T-cell (primary cell): Measurements from ENCODE around the gene TXNDC16. TPM values are rescaled to one million over a fixed set of nuclear protein-coding genes. Genes with fewer than 3 reads are reported as not detected.
A peak's percentile ranks its signal among the peaks of the same experiment; 100 is the strongest.

Source experiments
- ATAC-seq, 4 experiments: fragments of 200-7000 bp in 3 of 4; fragments of 150-1000 bp in 1 of 4; cut with Tn5 transposase; replicated peaks in 1 of 4; 1 replicate in 3 of 4; 2 replicates in 1 of 4; pipeline ENCODE4 v1.10.0; 2021; ENCODE audit warnings: moderate library complexity in 3 of 4, mild to moderate bottlenecking in 2 of 4, moderate number of reproducible peaks in 1 of 4
- CTCF ChIA-PET, 2 donors: fragments of 300-600 bp; sonication (Branson Sonifier 250); formaldehyde crosslinking; loops; one replicate each; lab custom pipeline; 2022; ENCODE audit warnings: antibody characterized with exemption in 2 of 2; lab: Charles Lee
- POLR2A ChIA-PET, 2 donors: fragments of 300-600 bp; sonication (Branson Sonifier 250); formaldehyde crosslinking; loops; one replicate each; lab custom pipeline; 2022; ENCODE audit warnings: antibody characterized with exemption in 2 of 2; lab: Charles Lee
- DNase-seq, 35 experiments: peaks; one replicate each; pipeline versions ENCODE4 v3.0.0 to v3.0.0-alpha.2; 2013 to 2023
- H3K27ac ChIP-seq: one replicate; pipeline ENCODE4 v1.5.1; 2013; ENCODE audit warnings: low read length
- H3K27me3 ChIP-seq, 2 experiments: replicated peaks in 1 of 2; 1 replicate in 1 of 2; 2 replicates in 1 of 2; pipeline versions ENCODE4 v1.6.1 to v1.7.0; 2013; ENCODE audit warnings: low read length in 1 of 2, mixed read lengths in 1 of 2; ENCODE audit not compliant: control insufficient read depth in 2 of 2, insufficient read depth in 2 of 2; ENCODE audit errors: extremely low read depth in 1 of 2
- H3K36me3 ChIP-seq, 2 donors: 1 replicate in 1 of 2; 2 replicates in 1 of 2; pipeline versions ENCODE4 v1.6.1 to v1.7.0; 2013; ENCODE audit warnings: low read length in 1 of 2; ENCODE audit not compliant: control insufficient read depth in 2 of 2, insufficient read depth in 1 of 2; ENCODE audit errors: extremely low read depth in 1 of 2
- H3K4me1 ChIP-seq, 2 experiments: 1 replicate in 1 of 2; 2 replicates in 1 of 2; pipeline versions ENCODE4 v1.6.1 to v1.7.0; 2013; ENCODE audit warnings: low read length in 2 of 2, mixed read lengths in 1 of 2; ENCODE audit not compliant: insufficient read depth in 2 of 2, control insufficient read depth in 1 of 2; ENCODE audit errors: extremely low read depth in 1 of 2
- H3K4me3 ChIP-seq, 2 donors: 1 replicate in 1 of 2; 2 replicates in 1 of 2; pipeline versions ENCODE4 v1.5.1 to v1.7.0; 2013; ENCODE audit warnings: mild to moderate bottlenecking in 2 of 2, low read length in 1 of 2, moderate library complexity in 1 of 2; ENCODE audit not compliant: control insufficient read depth in 1 of 2; ENCODE audit errors: extremely low read depth in 1 of 2
- H3K9me3 ChIP-seq: 2 replicates; pipeline ENCODE4 v1.7.0; 2013
- H3K27ac Mint-ChIP-seq, 2 donors: one replicate each; pipeline ENCODE4 v1.8.0; 2020 to 2021; ENCODE audit warnings: mild to moderate bottlenecking in 2 of 2, mixed read lengths in 2 of 2
- H3K27me3 Mint-ChIP-seq, 2 donors: one replicate each; pipeline ENCODE4 v1.8.0; 2021 to 2022; ENCODE audit warnings: mixed read lengths in 2 of 2
- H3K36me3 Mint-ChIP-seq: one replicate; pipeline ENCODE4 v1.8.0; 2021; ENCODE audit warnings: mixed read lengths
- H3K4me1 Mint-ChIP-seq, 3 donors: one replicate each; pipeline ENCODE4 v1.8.0; 2020 to 2022; ENCODE audit warnings: mixed read lengths in 3 of 3, mild to moderate bottlenecking in 1 of 3
- H3K4me3 Mint-ChIP-seq, 3 donors: one replicate each; pipeline ENCODE4 v1.8.0; 2020 to 2022; ENCODE audit warnings: mild to moderate bottlenecking in 3 of 3, mixed read lengths in 3 of 3, moderate library complexity in 3 of 3
- H3K9me3 Mint-ChIP-seq, 3 donors: one replicate each; pipeline ENCODE4 v1.8.0; 2020 to 2022; ENCODE audit warnings: mixed read lengths in 3 of 3
- WGBS: methylation state at CpG from one replicate; pipeline ENCODE4 v1.1.5; 2013; ENCODE audit warnings: missing lambda C conversion rate; ENCODE audit not compliant: insufficient coverage; 5-methylcytosine and 5-hydroxymethylcytosine counted together
- total RNA-seq, 35 experiments: library from RNA in 6 of 35; stranded (reverse) in 6 of 35; fragments of 120-200 nt in 1 of 35; gene quantifications; one replicate each; pipeline versions ENCODE4 v1.2.1 to v1.2.4 and lab custom pipeline; 2013 to 2026

TXNDC16 gene, protein sequence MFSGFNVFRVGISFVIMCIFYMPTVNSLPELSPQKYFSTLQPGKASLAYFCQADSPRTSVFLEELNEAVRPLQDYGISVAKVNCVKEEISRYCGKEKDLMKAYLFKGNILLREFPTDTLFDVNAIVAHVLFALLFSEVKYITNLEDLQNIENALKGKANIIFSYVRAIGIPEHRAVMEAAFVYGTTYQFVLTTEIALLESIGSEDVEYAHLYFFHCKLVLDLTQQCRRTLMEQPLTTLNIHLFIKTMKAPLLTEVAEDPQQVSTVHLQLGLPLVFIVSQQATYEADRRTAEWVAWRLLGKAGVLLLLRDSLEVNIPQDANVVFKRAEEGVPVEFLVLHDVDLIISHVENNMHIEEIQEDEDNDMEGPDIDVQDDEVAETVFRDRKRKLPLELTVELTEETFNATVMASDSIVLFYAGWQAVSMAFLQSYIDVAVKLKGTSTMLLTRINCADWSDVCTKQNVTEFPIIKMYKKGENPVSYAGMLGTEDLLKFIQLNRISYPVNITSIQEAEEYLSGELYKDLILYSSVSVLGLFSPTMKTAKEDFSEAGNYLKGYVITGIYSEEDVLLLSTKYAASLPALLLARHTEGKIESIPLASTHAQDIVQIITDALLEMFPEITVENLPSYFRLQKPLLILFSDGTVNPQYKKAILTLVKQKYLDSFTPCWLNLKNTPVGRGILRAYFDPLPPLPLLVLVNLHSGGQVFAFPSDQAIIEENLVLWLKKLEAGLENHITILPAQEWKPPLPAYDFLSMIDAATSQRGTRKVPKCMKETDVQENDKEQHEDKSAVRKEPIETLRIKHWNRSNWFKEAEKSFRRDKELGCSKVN
- total RNA-seq = 10 to 100 TPM in 1 of 5 donors, 1 to 10 TPM in 4; 6.0 to 12.4 (median 9.0) TPM
- total RNA-seq (2013) = 8.8 TPM
- 5.9 to 22.9 (median 17.9) reads per million in 29 experiments for total RNA-seq (lab: John Stamatoyannopoulos, UW)

DNA sequence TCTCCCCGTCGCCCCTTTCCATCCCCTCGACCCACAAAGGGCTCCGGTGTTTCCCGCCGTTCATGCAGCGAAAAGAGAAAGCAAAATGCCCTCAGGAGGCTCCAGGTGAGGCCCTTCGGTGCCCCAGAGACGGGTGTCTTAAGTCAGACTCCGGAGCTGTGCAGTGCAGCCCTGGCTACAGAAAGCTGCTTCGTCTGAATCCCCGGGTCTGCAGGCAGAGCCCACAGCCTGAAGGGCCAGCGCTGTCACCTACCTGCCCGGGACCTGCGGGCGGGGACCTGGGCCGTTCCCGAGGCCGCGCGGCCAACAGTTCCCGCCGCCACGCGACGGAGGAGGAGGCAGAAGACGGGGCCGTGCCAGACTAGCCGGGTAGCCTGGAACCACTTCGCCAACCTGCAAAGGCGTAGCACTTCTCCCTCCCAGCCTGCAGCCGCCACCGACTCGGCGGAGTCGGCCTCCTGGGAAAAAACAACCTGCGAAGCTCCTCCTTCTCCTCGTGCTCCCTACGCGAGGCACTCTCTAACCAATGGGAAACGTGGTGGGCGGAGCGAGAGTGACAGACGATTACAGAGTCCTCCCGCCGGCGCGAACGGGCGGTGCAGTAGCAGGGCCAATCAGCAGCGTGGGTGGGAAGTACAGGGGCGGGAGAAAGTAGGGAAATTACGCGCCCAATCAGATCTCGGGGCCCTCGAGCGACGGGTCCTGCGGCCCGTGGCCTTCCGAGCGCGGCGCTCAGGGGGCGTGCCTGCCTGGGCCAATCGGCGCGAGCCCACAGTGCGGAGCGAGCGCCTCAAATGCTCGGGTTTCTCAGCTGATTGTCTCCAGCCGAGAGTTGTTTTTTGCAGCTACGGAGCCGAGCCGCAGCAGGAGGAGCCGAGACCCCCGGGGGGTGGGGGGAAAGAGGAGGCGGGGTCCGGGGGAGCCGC is at the start of gene TXNDC16, which contains the start of gene GPR137C:
Gene TXNDC16 (minus strand): TSS at position 443 of the 926 bp plus-strand sequence. CDS start 8,948 bp downstream, outside the sequence.
Gene GPR137C (plus strand): TSS at position 774 of the 926 bp plus-strand sequence. CDS start 312 bp downstream, outside the sequence.
- peak; percentile 86 to 91 (median 88) for ATAC-seq
- peaks cover 33 to 40% (median 33%) of the 10 kb centered on the region in 3 donors for H3K4me1 Mint-ChIP-seq
- under 1% methylated on average over 67 of the region's 81 CpGs for WGBS

DNA sequence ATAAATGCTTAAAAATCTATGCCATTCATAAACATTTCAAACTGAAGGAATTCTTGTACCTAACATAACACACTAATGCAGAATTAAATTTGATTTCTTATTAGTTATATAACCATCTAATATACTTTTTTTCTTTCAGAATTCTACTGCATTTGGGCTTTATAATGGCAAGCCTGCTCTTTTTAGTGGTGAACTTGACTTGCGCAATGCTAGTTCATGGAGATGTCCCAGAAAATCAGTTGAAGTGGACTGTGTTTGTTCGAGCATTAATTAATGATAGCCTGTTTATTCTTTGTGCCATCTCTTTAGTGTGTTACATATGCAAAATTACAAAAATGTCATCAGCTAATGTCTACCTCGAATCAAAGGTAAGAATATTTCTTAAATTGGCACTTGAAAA is 47.7 kb upstream of the TXNDC16 start:
- Mint-ChIP-seq H3K4me1 (peaks cover 0 to 3% (median 3%) of the 10 kb centered on the region in 3 donors), H3K27ac (no peak overlapping the region), H3K9me3 (peaks cover 8 to 16% (median 8%) of the 10 kb centered on the region in 3 donors), H3K4me3 (no peak overlapping the region), H3K36me3 (no peaks in the 10 kb centered on the region), H3K27me3 (peaks cover 0 to 1% of the 10 kb centered on the region in 2 donors)
- peaks cover 0 to 6% of the 10 kb centered on the region in 2 experiments for H3K27me3 ChIP-seq
- no peak for DNase-seq
- WGBS = no CpG with 5 or more reads among the region's 3 CpGs
- H3K36me3 ChIP-seq = no peaks in the 10 kb centered on the region
- POLR2A ChIA-PET = no interaction called here
- no peaks in the 10 kb centered on the region for H3K4me1 ChIP-seq
- no peak for ATAC-seq
- no peak overlapping the region for H3K27ac ChIP-seq
- no peak overlapping the region for H3K4me3 ChIP-seq
- CTCF ChIA-PET = no interaction called here
- no peaks in the 10 kb centered on the region for H3K9me3 ChIP-seq

More for the DNA sequence above, at the start of gene TXNDC16, which contains the start of gene GPR137C:
- ChIA-PET POLR2A (interaction anchor here (0.5 to 1.1 kb wide), 16 partner anchors 11 to 1813 kb away, joined by 3 to 8 read pairs (median 4); partner anchors contain the start of gene STYX (in 1 of the 2)), CTCF (interaction anchor here (0.6 to 1.7 kb wide), 6 partner anchors 13 to 1894 kb away, joined by 3 to 7 read pairs (median 4); partner anchors contain the start of gene STYX (in 1 of the 2))
- Histone ChIP-seq H3K27ac (peak within 1 kb of the TSS; percentile 85), H3K9me3 (no peaks in the 10 kb centered on the region), H3K27me3 (no peaks in the 10 kb centered on the region), H3K4me1 (peaks cover 14 to 21% of the 10 kb centered on the region in 2 experiments), H3K4me3 (peak within 1 kb of the TSS; percentile 86 to 95), H3K36me3 (no peaks in the 10 kb centered on the region)
- Mint-ChIP-seq H3K27me3 (peaks cover 0 to 15% of the 10 kb centered on the region in 2 donors), H3K27ac (peak within 1 kb of the TSS; percentile 82 to 94), H3K4me3 (peak within 1 kb of the TSS; percentile 93 to 96 (median 94)), H3K9me3 (no peaks in the 10 kb centered on the region), H3K36me3 (no peaks in the 10 kb centered on the region)
- peak; percentile 98 to 100 (median 100) for DNase-seq

DNA sequence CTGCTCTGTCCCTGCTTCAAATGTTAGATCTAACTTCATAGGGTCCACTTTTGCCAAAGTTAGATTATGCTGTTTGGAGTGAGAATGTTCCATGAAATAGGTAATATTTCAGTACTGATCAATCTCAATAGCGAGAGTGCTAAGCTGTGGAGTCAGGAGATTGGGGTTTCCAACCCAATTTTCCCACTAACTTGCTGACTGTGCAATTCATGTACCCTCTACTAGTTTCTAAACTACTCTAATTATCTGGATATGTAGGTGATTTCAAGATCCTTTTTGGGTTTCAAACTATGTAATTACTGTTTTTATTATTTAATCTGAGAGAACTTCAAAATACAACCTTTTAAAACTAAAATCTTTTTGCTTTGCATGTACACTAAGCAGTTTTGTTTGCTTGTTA is 46.3 kb upstream of the TXNDC16 start:
- Mint-ChIP-seq H3K36me3 (peaks cover 12% of the 10 kb centered on the region), H3K4me3 (no peak overlapping the region), H3K4me1 (peaks cover 0 to 3% (median 3%) of the 10 kb centered on the region in 3 donors), H3K27ac (no peak overlapping the region), H3K27me3 (peaks cover 0 to 1% of the 10 kb centered on the region in 2 donors), H3K9me3 (peaks cover 5 to 17% (median 12%) of the 10 kb centered on the region in 3 donors)
- Histone ChIP-seq H3K9me3 (no peaks in the 10 kb centered on the region), H3K36me3 (no peaks in the 10 kb centered on the region), H3K4me1 (no peaks in the 10 kb centered on the region), H3K4me3 (no peak overlapping the region), H3K27me3 (peaks cover 0 to 6% of the 10 kb centered on the region in 2 experiments), H3K27ac (no peak overlapping the region)
- ChIA-PET CTCF (no interaction called here), POLR2A (no interaction called here)
- no peak for DNase-seq
- no peak for ATAC-seq
- no CpG with 5 or more reads among the region's 1 CpG for WGBS

DNA sequence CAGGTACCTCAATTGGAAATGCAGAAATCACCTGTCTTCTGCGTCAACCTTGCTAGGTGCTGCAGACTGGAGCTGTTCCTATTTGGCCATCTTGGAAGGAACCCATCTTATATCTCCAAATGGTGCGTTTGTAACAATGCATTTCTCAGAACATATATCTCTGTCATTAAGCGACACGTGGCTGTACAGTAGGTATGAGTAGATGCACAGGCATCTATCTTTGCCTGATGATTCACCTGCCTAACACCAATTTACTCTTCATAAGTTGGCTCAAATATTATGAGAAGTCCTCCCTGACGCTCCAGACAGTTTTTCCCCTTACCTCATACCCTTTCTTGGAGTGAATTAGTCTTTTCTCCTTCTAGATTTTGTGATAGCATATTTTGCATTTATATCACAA is 44.6 kb upstream of the TXNDC16 start:
- ChIA-PET POLR2A (no interaction called here), CTCF (interaction anchor here in 1 of 2 donors (0.6 kb wide), 1 partner anchor 15 kb away, joined by 4 read pairs; no protein-coding TSS in a partner anchor)
- Mint-ChIP-seq H3K9me3 (peaks cover 3 to 17% (median 12%) of the 10 kb centered on the region in 3 donors), H3K27me3 (peaks cover 0 to 1% of the 10 kb centered on the region in 2 donors), H3K4me1 (no peaks in the 10 kb centered on the region), H3K27ac (no peak overlapping the region), H3K4me3 (no peak overlapping the region), H3K36me3 (peaks cover 13% of the 10 kb centered on the region)
- DNase-seq = no peak
- Histone ChIP-seq H3K9me3 (no peaks in the 10 kb centered on the region), H3K4me3 (no peak overlapping the region), H3K36me3 (no peaks in the 10 kb centered on the region), H3K4me1 (no peaks in the 10 kb centered on the region), H3K27ac (no peak overlapping the region), H3K27me3 (peaks cover 0 to 6% of the 10 kb centered on the region in 2 experiments)
- 86% methylated on average over 1 of the region's 5 CpGs for WGBS
- no peak for ATAC-seq

DNA sequence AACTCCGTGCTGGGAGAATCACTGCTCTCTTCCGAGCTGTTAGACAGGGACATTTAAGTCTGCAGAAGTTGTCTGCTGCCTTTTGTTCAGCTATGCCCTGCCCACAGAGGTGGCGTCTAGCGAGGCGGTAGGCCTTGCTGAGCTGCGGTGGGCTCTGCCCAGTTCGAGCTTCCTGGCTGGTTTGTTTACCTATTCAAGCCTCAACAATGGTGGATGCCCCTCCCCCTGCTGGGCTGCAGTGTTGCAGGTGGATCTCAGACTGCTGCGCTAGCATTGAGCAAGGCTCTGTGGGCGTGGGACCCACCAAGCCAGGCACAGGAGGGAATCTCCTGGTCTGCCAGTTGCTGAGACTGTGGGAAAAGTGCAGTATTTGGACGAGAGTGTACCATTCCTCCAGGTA is 44.0 kb upstream of the TXNDC16 start:
- Histone ChIP-seq H3K27me3 (peaks cover 0 to 6% of the 10 kb centered on the region in 2 experiments), H3K36me3 (no peaks in the 10 kb centered on the region), H3K4me3 (no peak overlapping the region), H3K9me3 (no peaks in the 10 kb centered on the region), H3K27ac (no peak overlapping the region), H3K4me1 (no peaks in the 10 kb centered on the region)
- ATAC-seq (no peak), DNase-seq (no peak)
- Mint-ChIP-seq H3K27me3 (peaks cover 0 to 1% of the 10 kb centered on the region in 2 donors), H3K4me1 (no peaks in the 10 kb centered on the region), H3K27ac (no peak overlapping the region), H3K36me3 (peaks cover 13% of the 10 kb centered on the region), H3K4me3 (no peak overlapping the region), H3K9me3 (peaks cover 3 to 17% (median 12%) of the 10 kb centered on the region in 3 donors)
- CTCF ChIA-PET = no interaction called here
- POLR2A ChIA-PET = no interaction called here
- 90% methylated on average over 8 of the region's 10 CpGs for WGBS
